Stimulated activated naive B cell treated with anti-CD40 and anti-IgM and Interleukin-4, amounts not matched to agents 10 μg/mL and 1 μg/mL and 100 μg/mL, for 72 hours (primary cell): Measurements from ENCODE around the gene CAMTA1.

Experiments
- ATAC-seq, 2 donors: fragments of 150-1000 bp; cut with Tn5 transposase; replicated peaks; 2 replicates each; pipeline ENCODE4 v1.10.0; 2021; ENCODE audit warnings: moderate library complexity in 1 of 2
- DNase-seq: peaks from one replicate; pipeline ENCODE4 v3.0.0; 2021
- H3K27ac Mint-ChIP-seq: one replicate; pipeline ENCODE4 v1.8.0; 2022; ENCODE audit warnings: mild to moderate bottlenecking, mixed read lengths
- H3K27me3 Mint-ChIP-seq, 2 donors: one replicate each; pipeline ENCODE4 v1.8.0; 2022; ENCODE audit warnings: mixed read lengths in 2 of 2
- H3K36me3 Mint-ChIP-seq, 2 donors: one replicate each; pipeline ENCODE4 v1.8.0; 2022; ENCODE audit warnings: mixed read lengths in 2 of 2, mild to moderate bottlenecking in 1 of 2
- H3K4me1 Mint-ChIP-seq, 2 donors: one replicate each; pipeline ENCODE4 v1.8.0; 2022; ENCODE audit warnings: mixed read lengths in 2 of 2, mild to moderate bottlenecking in 1 of 2
- H3K4me3 Mint-ChIP-seq, 2 donors: one replicate each; pipeline ENCODE4 v1.8.0; 2022; ENCODE audit warnings: mild to moderate bottlenecking in 2 of 2, mixed read lengths in 2 of 2, moderate library complexity in 1 of 2
- H3K9me3 Mint-ChIP-seq, 2 donors: one replicate each; pipeline ENCODE4 v1.8.0; 2022; ENCODE audit warnings: mixed read lengths in 2 of 2, mild to moderate bottlenecking in 1 of 2

CAMTA1 gene

GRCh38 chr1:6874298-6874697 lies 89.0 kb downstream of the CAMTA1 start:
- peaks cover 0 to 2% of the 10 kb centered on the region in 2 donors for H3K4me1 Mint-ChIP-seq
- ATAC-seq (no peak), DNase-seq (no peak)
- H3K9me3 Mint-ChIP-seq = no peaks in the 10 kb centered on the region
- no peak overlapping the region for H3K4me3 Mint-ChIP-seq
- peaks cover 10 to 23% of the 10 kb centered on the region in 2 donors for H3K36me3 Mint-ChIP-seq
- no peak overlapping the region for H3K27ac Mint-ChIP-seq
- H3K27me3 Mint-ChIP-seq = no peaks in the 10 kb centered on the region

- H3K27ac Mint-ChIP-seq = no peak overlapping the region
- no peaks in the 10 kb centered on the region for H3K27me3 Mint-ChIP-seq
- no peaks in the 10 kb centered on the region for H3K9me3 Mint-ChIP-seq
- peaks cover 7 to 8% of the 10 kb centered on the region in 2 donors for H3K4me1 Mint-ChIP-seq
- ATAC-seq (no peak), DNase-seq (no peak)
- H3K4me3 Mint-ChIP-seq = no peak overlapping the region
- H3K36me3 Mint-ChIP-seq = peaks cover 9 to 17% of the 10 kb centered on the region in 2 donors
Measured at GRCh38 chr1:6880951-6881690, 95.9 kb downstream of the CAMTA1 start.

GRCh38 chr1:6882414-6882813 lies 97.2 kb downstream of the CAMTA1 start:
- DNase-seq (no peak), ATAC-seq (no peak)
- H3K9me3 Mint-ChIP-seq = no peaks in the 10 kb centered on the region
- H3K36me3 Mint-ChIP-seq = peaks cover 10 to 16% of the 10 kb centered on the region in 2 donors
- H3K4me3 Mint-ChIP-seq = no peak overlapping the region
- H3K27ac Mint-ChIP-seq = no peak overlapping the region
- peaks cover 7 to 8% of the 10 kb centered on the region in 2 donors for H3K4me1 Mint-ChIP-seq
- no peaks in the 10 kb centered on the region for H3K27me3 Mint-ChIP-seq

- H3K4me1 Mint-ChIP-seq = peaks cover 13% of the 10 kb centered on the region in 2 donors
- no peaks in the 10 kb centered on the region for H3K27me3 Mint-ChIP-seq
- no peaks in the 10 kb centered on the region for H3K9me3 Mint-ChIP-seq
- ATAC-seq (peak; percentile 57 to 63), DNase-seq (no peak)
- H3K4me3 Mint-ChIP-seq = no peak overlapping the region
- peaks cover 12 to 17% of the 10 kb centered on the region in 2 donors for H3K36me3 Mint-ChIP-seq
- no peak overlapping the region for H3K27ac Mint-ChIP-seq
Measured at GRCh38 chr1:6884652-6885153, 99.4 kb downstream of the CAMTA1 start.

GRCh38 chr1:6885426-6885825 lies 100.2 kb downstream of the CAMTA1 start:
- ATAC-seq (no peak), DNase-seq (no peak)
- Mint-ChIP-seq H3K36me3 (peaks cover 12 to 17% of the 10 kb centered on the region in 2 donors), H3K27ac (no peak overlapping the region), H3K4me1 (peaks cover 13% of the 10 kb centered on the region in 2 donors), H3K4me3 (no peak overlapping the region), H3K9me3 (no peaks in the 10 kb centered on the region), H3K27me3 (no peaks in the 10 kb centered on the region)

GRCh38 chr1:6886523-6886922 lies 101.3 kb downstream of the CAMTA1 start:
- no peaks in the 10 kb centered on the region for H3K27me3 Mint-ChIP-seq
- peak overlapping the region; percentile 14 for H3K27ac Mint-ChIP-seq
- no peak overlapping the region for H3K4me3 Mint-ChIP-seq
- DNase-seq = no peak
- H3K4me1 Mint-ChIP-seq = peaks cover 13% of the 10 kb centered on the region in 2 donors
- no peaks in the 10 kb centered on the region for H3K9me3 Mint-ChIP-seq
- peaks cover 12 to 13% of the 10 kb centered on the region in 2 donors for H3K36me3 Mint-ChIP-seq
- ATAC-seq = no peak

- ATAC-seq (no peak), DNase-seq (no peak)
- Mint-ChIP-seq H3K9me3 (no peaks in the 10 kb centered on the region), H3K4me1 (peaks cover 13% of the 10 kb centered on the region in 2 donors), H3K27ac (no peak overlapping the region), H3K36me3 (peaks cover 12 to 13% of the 10 kb centered on the region in 2 donors), H3K27me3 (no peaks in the 10 kb centered on the region), H3K4me3 (no peak overlapping the region)
Measured at GRCh38 chr1:6888268-6888667, 103.0 kb downstream of the CAMTA1 start.

- no peaks in the 10 kb centered on the region for H3K9me3 Mint-ChIP-seq
- H3K36me3 Mint-ChIP-seq = peaks cover 12 to 13% of the 10 kb centered on the region in 2 donors
- no peak overlapping the region for H3K4me3 Mint-ChIP-seq
- DNase-seq (no peak), ATAC-seq (peak; percentile 42 to 48)
- no peaks in the 10 kb centered on the region for H3K27me3 Mint-ChIP-seq
- no peak overlapping the region for H3K27ac Mint-ChIP-seq
- H3K4me1 Mint-ChIP-seq = peaks cover 13% of the 10 kb centered on the region in 2 donors
Measured at GRCh38 chr1:6888870-6889269, 103.6 kb downstream of the CAMTA1 start.

GRCh38 chr1:6889875-6890480 lies 104.7 kb downstream of the CAMTA1 start:
- ATAC-seq (peak; percentile 78 to 83), DNase-seq (peak; percentile 24)
- H3K4me3 Mint-ChIP-seq = no peak overlapping the region
- no peaks in the 10 kb centered on the region for H3K27me3 Mint-ChIP-seq
- peaks cover 8 to 13% of the 10 kb centered on the region in 2 donors for H3K4me1 Mint-ChIP-seq
- H3K9me3 Mint-ChIP-seq = no peaks in the 10 kb centered on the region
- peaks cover 12 to 13% of the 10 kb centered on the region in 2 donors for H3K36me3 Mint-ChIP-seq
- no peak overlapping the region for H3K27ac Mint-ChIP-seq

GRCh38 chr1:6890686-6891085 lies 105.4 kb downstream of the CAMTA1 start:
- no peak overlapping the region for H3K4me3 Mint-ChIP-seq
- peaks cover 8 to 10% of the 10 kb centered on the region in 2 donors for H3K4me1 Mint-ChIP-seq
- no peaks in the 10 kb centered on the region for H3K27me3 Mint-ChIP-seq
- H3K9me3 Mint-ChIP-seq = no peaks in the 10 kb centered on the region
- H3K27ac Mint-ChIP-seq = no peak overlapping the region
- ATAC-seq (no peak), DNase-seq (no peak)
- H3K36me3 Mint-ChIP-seq = peaks cover 12% of the 10 kb centered on the region in 2 donors

- Mint-ChIP-seq H3K36me3 (peaks cover 8 to 9% of the 10 kb centered on the region in 2 donors), H3K4me1 (peaks cover 5 to 6% of the 10 kb centered on the region in 2 donors), H3K27me3 (no peaks in the 10 kb centered on the region), H3K9me3 (no peaks in the 10 kb centered on the region), H3K27ac (no peak overlapping the region), H3K4me3 (no peak overlapping the region)
- ATAC-seq (no peak), DNase-seq (no peak)
Measured at GRCh38 chr1:6891781-6892579, 106.7 kb downstream of the CAMTA1 start.

GRCh38 chr1:6893388-6893787 lies 108.1 kb downstream of the CAMTA1 start:
- Mint-ChIP-seq H3K9me3 (no peaks in the 10 kb centered on the region), H3K27ac (no peak overlapping the region), H3K36me3 (peaks cover 0 to 4% of the 10 kb centered on the region in 2 donors), H3K4me3 (no peak overlapping the region), H3K4me1 (peaks cover 2 to 3% of the 10 kb centered on the region in 2 donors), H3K27me3 (no peaks in the 10 kb centered on the region)
- ATAC-seq (no peak), DNase-seq (no peak)

GRCh38 chr1:6897138-6897537 lies 111.9 kb downstream of the CAMTA1 start:
- no peak overlapping the region for H3K4me3 Mint-ChIP-seq
- H3K4me1 Mint-ChIP-seq = no peaks in the 10 kb centered on the region
- no peak for DNase-seq
- H3K9me3 Mint-ChIP-seq = no peaks in the 10 kb centered on the region
- H3K27ac Mint-ChIP-seq = no peak overlapping the region
- no peak for ATAC-seq
- no peaks in the 10 kb centered on the region for H3K27me3 Mint-ChIP-seq
- peaks cover 0 to 4% of the 10 kb centered on the region in 2 donors for H3K36me3 Mint-ChIP-seq

GRCh38 chr1:6898974-6899539 lies 113.8 kb downstream of the CAMTA1 start:
- H3K27me3 Mint-ChIP-seq = no peaks in the 10 kb centered on the region
- no peak overlapping the region for H3K27ac Mint-ChIP-seq
- DNase-seq = no peak

More at GRCh38 chr1:6898974-6899539, 113.8 kb downstream of the CAMTA1 start:
- no peak for ATAC-seq
- Mint-ChIP-seq H3K9me3 (no peaks in the 10 kb centered on the region), H3K4me3 (no peak overlapping the region), H3K36me3 (peaks cover 0 to 4% of the 10 kb centered on the region in 2 donors), H3K4me1 (no peaks in the 10 kb centered on the region)
